ENCODE measurements around the gene SPG11. TPM values are rescaled to one million over a fixed set of nuclear protein-coding genes. Genes with fewer than 3 reads are reported as not detected.

The SPG11 gene
- total and polyA plus RNA-seq, 2 experiments from 2014 or later: 21.5 to 53.6 TPM

GRCh38 chr15:44711096-44711742, 47.8 kb upstream of the SPG11 start, which contains the start of the genes B2M and PATL2:
B2M (plus strand) TSS chr15:44711517; CDS start chr15:44711547, 30 bp downstream.
PATL2 (minus strand) TSS chr15:44711323; CDS start chr15:44676490, 34,833 bp downstream.
- peaks cover 54% of the 10 kb centered on the region for H3K79me2 ChIP-seq (ENCODE audit: insufficient read depth)
- peak within 1 kb of the TSS; percentile 92 for H3K4me3 ChIP-seq

GRCh38 chr15:44710236-44711095, 47.0 kb upstream of the SPG11 start:
- H3K27ac ChIP-seq: peak overlapping the region; percentile 96
- H3K27me3 ChIP-seq (replicated peaks; ENCODE audit: insufficient read depth): no peaks in the 10 kb centered on the region
- H3K4me2 ChIP-seq (ENCODE audit: unreplicated experiment): peak overlapping the region; percentile 78
- H3K36me3 ChIP-seq (ENCODE audit: low read depth): peaks cover 3% of the 10 kb centered on the region; the same call in 1 of the 2 replicates
- H3K9me3 ChIP-seq (ENCODE audit: low read depth): no peaks in the 10 kb centered on the region
- H3K4me3 ChIP-seq: peak overlapping the region; percentile 92
- H2AFZ ChIP-seq: peak overlapping the region; percentile 94
- peaks cover 51% of the 10 kb centered on the region for H3K79me2 ChIP-seq (ENCODE audit: insufficient read depth)
- in situ Hi-C loops (cut with MboI): no loop called here
- peak overlapping the region; percentile 98 for H3K9ac ChIP-seq
- peaks cover 16% of the 10 kb centered on the region for H3K4me1 ChIP-seq (ENCODE audit: insufficient read depth)
- WGBS, 2 experiments (ENCODE audit: low coverage in 1 of 2, low lambda C conversion rate in 2 of 2, missing lambda C conversion rate in 2 of 2): 29 to 31% methylated on average over 11 of the region's 11 CpGs
- H4K20me1 ChIP-seq (ENCODE audit: insufficient read depth): peaks cover 6% of the 10 kb centered on the region; the same call in 1 of the 2 replicates
- H3F3A ChIP-seq (ENCODE audit: insufficient read depth): peaks cover 12% of the 10 kb centered on the region; the same call in 1 of the 2 replicates
- TF ChIP-seq EZH2 (IDR thresholded peaks at IDR 0.05; ENCODE audit: insufficient read depth, poor library complexity, severe bottlenecking): no peak
- DNase-seq: peak; percentile 65
- no peaks in the 10 kb centered on the region for H3K9me2 ChIP-seq (ENCODE audit: insufficient read depth)

More at GRCh38 chr15:44711096-44711742, 47.8 kb upstream of the SPG11 start, which contains the start of the genes B2M and PATL2:
- TF ChIP-seq EZH2phosphoT487 (IDR thresholded peaks at IDR 0.05; ENCODE audit: insufficient read depth, low read depth) (no peak), EZH2 (IDR thresholded peaks at IDR 0.05; ENCODE audit: insufficient read depth, poor library complexity, severe bottlenecking) (no peak)
- Histone ChIP-seq H2AFZ (peak within 1 kb of the TSS; percentile 94), H3K4me2 (ENCODE audit: unreplicated experiment) (peak within 1 kb of the TSS; percentile 83), H3K9ac (peak within 1 kb of the TSS; percentile 98), H3F3A (ENCODE audit: insufficient read depth) (peaks cover 14% of the 10 kb centered on the region), H4K20me1 (ENCODE audit: insufficient read depth) (peaks cover 6% of the 10 kb centered on the region; the same call in 1 of the 2 replicates), H3K9me2 (ENCODE audit: insufficient read depth) (no peaks in the 10 kb centered on the region), H3K36me3 (ENCODE audit: low read depth) (peaks cover 10% of the 10 kb centered on the region; the same call in 1 of the 2 replicates), H3K27ac (peak within 1 kb of the TSS; percentile 96), H3K9me3 (ENCODE audit: low read depth) (no peaks in the 10 kb centered on the region), H3K4me1 (ENCODE audit: insufficient read depth) (peaks cover 16% of the 10 kb centered on the region), H3K27me3 (replicated peaks; ENCODE audit: insufficient read depth) (no peaks in the 10 kb centered on the region)
- DNase-seq: peak; percentile 99
- in situ Hi-C loops (cut with MboI): no loop called here
- 1% methylated on average over 34 of the region's 37 CpGs for WGBS, 2 experiments (ENCODE audit: low coverage in 1 of 2, low lambda C conversion rate in 2 of 2, missing lambda C conversion rate in 2 of 2)

- Histone ChIP-seq H3K27ac (no peak overlapping the region), H2AFZ (no peak overlapping the region), H3K9me3 (ENCODE audit: low read depth) (no peaks in the 10 kb centered on the region), H3K9ac (no peak overlapping the region), H3F3A (ENCODE audit: insufficient read depth) (peaks cover 8% of the 10 kb centered on the region; the same call in 1 of the 2 replicates), H3K27me3 (replicated peaks; ENCODE audit: insufficient read depth) (no peaks in the 10 kb centered on the region), H3K4me3 (no peak overlapping the region), H3K9me2 (ENCODE audit: insufficient read depth) (no peaks in the 10 kb centered on the region), H4K20me1 (ENCODE audit: insufficient read depth) (no peaks in the 10 kb centered on the region), H3K36me3 (ENCODE audit: low read depth) (no peaks in the 10 kb centered on the region), H3K4me1 (ENCODE audit: insufficient read depth) (no peaks in the 10 kb centered on the region), H3K4me2 (ENCODE audit: unreplicated experiment) (no peak overlapping the region), H3K79me2 (ENCODE audit: insufficient read depth) (peaks cover 17% of the 10 kb centered on the region)
- TF ChIP-seq EZH2 (IDR thresholded peaks at IDR 0.05; ENCODE audit: insufficient read depth, poor library complexity, severe bottlenecking) (no peak), EZH2phosphoT487 (IDR thresholded peaks at IDR 0.05; ENCODE audit: insufficient read depth, low read depth) (no peak)
- 74 to 84% methylated on average over 2 of the region's 2 CpGs for WGBS, 2 experiments (ENCODE audit: low coverage in 1 of 2, low lambda C conversion rate in 2 of 2, missing lambda C conversion rate in 2 of 2)
- DNase-seq: no peak
- in situ Hi-C loops (cut with MboI): no loop called here
Measured at GRCh38 chr15:44706946-44707636, 43.6 kb upstream of the SPG11 start.

GRCh38 chr15:44706401-44706800, 42.9 kb upstream of the SPG11 start:
- H3K4me1 ChIP-seq (ENCODE audit: insufficient read depth): no peaks in the 10 kb centered on the region
- no peaks in the 10 kb centered on the region for H4K20me1 ChIP-seq (ENCODE audit: insufficient read depth)
- H3F3A ChIP-seq (ENCODE audit: insufficient read depth): peaks cover 8% of the 10 kb centered on the region; the same call in 1 of the 2 replicates
- no peaks in the 10 kb centered on the region for H3K36me3 ChIP-seq (ENCODE audit: low read depth)
- no peak overlapping the region for H3K27ac ChIP-seq
- no peaks in the 10 kb centered on the region for H3K27me3 ChIP-seq (replicated peaks; ENCODE audit: insufficient read depth)
- no peak for DNase-seq
- H2AFZ ChIP-seq: no peak overlapping the region
- peaks cover 10% of the 10 kb centered on the region for H3K79me2 ChIP-seq (ENCODE audit: insufficient read depth)
- H3K4me2 ChIP-seq (ENCODE audit: unreplicated experiment): no peak overlapping the region
- H3K9ac ChIP-seq: no peak overlapping the region
- H3K9me3 ChIP-seq (ENCODE audit: low read depth): no peaks in the 10 kb centered on the region
- TF ChIP-seq EZH2 (IDR thresholded peaks at IDR 0.05; ENCODE audit: insufficient read depth, poor library complexity, severe bottlenecking): no peak
- no peak for TF ChIP-seq EZH2phosphoT487 (IDR thresholded peaks at IDR 0.05; ENCODE audit: insufficient read depth, low read depth)
- in situ Hi-C loops (cut with MboI): no loop called here
- no peaks in the 10 kb centered on the region for H3K9me2 ChIP-seq (ENCODE audit: insufficient read depth)
- no peak overlapping the region for H3K4me3 ChIP-seq
- WGBS, 2 experiments (ENCODE audit: low coverage in 1 of 2, low lambda C conversion rate in 2 of 2, missing lambda C conversion rate in 2 of 2): 67 to 73% methylated on average over 2 of the region's 2 CpGs

Data from GM23248 (cell line).